ENCODE data around the gene HYLS1.
"Not testable (repeated sequence)": the region's sequence is repeated elsewhere in the genome, so short reads cannot be mapped to it uniquely, and the experiment has no call there.

Gene HYLS1

DNA sequence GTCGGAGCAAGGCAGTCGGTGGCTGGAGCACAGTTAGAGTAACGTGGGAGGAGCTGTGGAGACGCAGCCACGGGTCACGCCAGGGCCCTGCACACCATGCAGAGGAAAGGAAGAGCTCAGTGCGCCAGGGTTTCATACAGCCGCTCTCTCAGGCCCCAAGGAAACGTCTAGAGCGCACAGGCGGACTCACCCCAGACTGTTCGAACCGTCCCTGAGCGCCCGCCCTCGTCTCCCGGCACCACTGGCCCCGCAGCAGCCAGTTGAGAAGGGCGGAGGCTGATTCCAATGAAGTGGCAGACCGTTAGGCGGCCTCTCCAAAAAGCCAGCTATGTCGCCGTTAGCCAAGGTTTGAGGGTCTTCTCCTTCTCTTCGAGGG, 483 bp upstream of the HYLS1 start:
- H3K36me3 Mint-ChIP-seq = peaks cover 1 to 13% of the 10 kb centered on the region in 2 donors
- H3K4me3 Mint-ChIP-seq = peak overlapping the region; percentile 89 to 90
- ATAC-seq (replicated peaks) (peak; percentile 47 to 50), DNase-seq (no peak)
- peak overlapping the region; percentile 99 for H3K27ac Mint-ChIP-seq
- peaks cover 13 to 34% of the 10 kb centered on the region in 2 donors for H3K4me1 Mint-ChIP-seq
- H3K9me3 Mint-ChIP-seq = no peaks in the 10 kb centered on the region
- no peaks in the 10 kb centered on the region for H3K27me3 Mint-ChIP-seq

DNA sequence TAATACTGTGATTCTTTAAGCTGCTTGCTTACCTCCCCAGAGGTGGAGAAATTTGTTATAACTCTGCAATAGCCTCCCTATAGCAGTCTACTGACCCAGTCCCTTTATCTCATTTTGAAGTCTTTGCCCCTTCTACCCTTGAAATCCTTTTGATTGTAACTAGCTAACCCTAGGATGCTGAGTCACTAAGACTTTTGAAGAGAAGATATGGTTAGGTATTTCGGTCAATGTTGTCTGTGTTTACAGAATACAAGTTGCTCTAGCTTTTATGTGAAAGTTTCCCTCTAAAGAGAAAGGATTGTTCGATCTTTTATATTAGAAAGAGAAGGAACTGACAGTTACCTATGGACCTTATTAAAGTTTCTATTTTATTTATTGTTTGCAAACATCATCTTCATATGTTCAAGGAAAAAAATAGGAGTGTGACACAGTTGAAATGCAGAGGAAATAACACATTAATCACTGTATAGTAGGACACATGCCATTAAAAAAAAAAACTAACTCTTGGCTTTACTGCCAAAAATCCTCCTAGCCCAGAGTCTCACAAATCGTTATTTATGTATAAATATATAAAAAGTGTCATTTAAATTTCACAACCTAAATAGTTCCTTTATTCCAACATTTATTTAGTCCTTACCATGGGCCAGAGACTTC, 3.1 kb downstream of the HYLS1 start:
- peaks cover 15 to 36% of the 10 kb centered on the region in 2 donors for H3K36me3 Mint-ChIP-seq
- no peaks in the 10 kb centered on the region for H3K27me3 Mint-ChIP-seq
- H3K9me3 Mint-ChIP-seq = no peaks in the 10 kb centered on the region
- peaks cover 19 to 45% of the 10 kb centered on the region in 2 donors for H3K4me1 Mint-ChIP-seq
- ATAC-seq (replicated peaks) (no peak), DNase-seq (no peak)
- H3K27ac Mint-ChIP-seq = no peak overlapping the region
- H3K4me3 Mint-ChIP-seq = no peak overlapping the region

DNA sequence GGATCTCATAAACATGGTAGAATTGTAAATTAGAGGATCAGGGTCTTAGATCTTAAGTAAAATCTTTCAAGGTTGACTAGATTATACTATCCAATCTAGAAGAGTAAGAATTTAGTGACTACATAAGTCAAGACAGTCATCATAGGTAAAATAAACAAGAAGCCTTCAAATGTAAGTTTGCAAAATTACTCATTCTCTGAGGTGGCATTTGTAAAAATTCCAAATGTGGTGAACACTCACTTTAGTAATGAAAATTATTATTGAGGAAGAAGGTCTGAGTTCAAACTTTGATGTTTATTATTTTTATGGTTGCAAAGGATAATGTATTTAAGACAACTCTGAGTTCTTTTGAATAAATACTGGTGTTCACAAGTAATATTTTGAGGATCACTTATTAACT, 4.6 kb downstream of the HYLS1 start:
- Mint-ChIP-seq H3K4me3 (no peak overlapping the region), H3K27ac (no peak overlapping the region), H3K36me3 (peaks cover 19 to 42% of the 10 kb centered on the region in 2 donors), H3K27me3 (no peaks in the 10 kb centered on the region), H3K4me1 (peaks cover 18 to 37% of the 10 kb centered on the region in 2 donors), H3K9me3 (no peaks in the 10 kb centered on the region)
- DNase-seq (no peak), ATAC-seq (replicated peaks) (no peak)

DNA sequence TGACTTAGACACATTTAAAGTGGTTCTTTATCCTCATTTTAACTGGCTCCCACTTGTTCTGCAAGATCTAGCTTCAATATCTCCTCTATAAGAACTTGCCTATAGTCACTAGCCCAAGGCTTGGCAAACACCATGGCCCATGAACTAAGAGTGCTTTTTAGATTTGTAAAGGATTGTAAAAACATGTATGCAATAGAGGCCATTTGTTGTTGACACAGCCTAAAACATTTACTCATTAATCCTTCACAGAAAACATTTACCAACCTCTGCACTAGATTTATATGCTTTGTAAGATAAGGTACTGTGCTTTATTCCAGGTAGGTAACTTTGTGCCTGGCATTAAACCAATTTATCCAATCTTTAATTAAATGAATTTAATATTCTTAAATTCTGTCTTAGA, 5.5 kb downstream of the HYLS1 start:
- Mint-ChIP-seq H3K27me3 (no peaks in the 10 kb centered on the region), H3K4me1 (peaks cover 13 to 31% of the 10 kb centered on the region in 2 donors), H3K27ac (no peak overlapping the region)

DNA sequence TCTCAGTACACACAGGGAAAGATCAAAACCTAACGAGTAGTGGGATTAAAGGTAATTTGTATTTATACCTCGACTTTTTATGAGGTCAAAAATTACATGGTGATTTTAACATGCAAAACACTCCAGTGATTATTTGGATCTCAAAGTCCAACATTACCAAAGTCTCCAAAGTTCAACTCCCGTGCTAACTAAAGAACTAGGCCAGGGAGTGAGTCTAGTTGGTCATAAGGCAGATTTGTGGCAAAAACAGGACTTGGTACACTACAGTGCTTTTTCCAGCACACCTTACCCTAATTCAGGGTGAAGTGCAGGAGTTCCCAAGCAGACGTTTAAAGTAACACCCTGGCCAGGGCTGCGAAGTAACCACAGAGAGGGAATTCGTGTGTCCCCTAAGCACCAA, 14.4 kb downstream of the HYLS1 start:
- Mint-ChIP-seq H3K27ac (no peak overlapping the region), H3K36me3 (peaks cover 8 to 25% of the 10 kb centered on the region in 2 donors), H3K4me3 (peak overlapping the region; percentile 69 to 91)

More for the DNA sequence above, 5.5 kb downstream of the HYLS1 start:
- peaks cover 19 to 40% of the 10 kb centered on the region in 2 donors for H3K36me3 Mint-ChIP-seq
- no peak overlapping the region for H3K4me3 Mint-ChIP-seq
- no peak for ATAC-seq (replicated peaks)
- H3K9me3 Mint-ChIP-seq = no peaks in the 10 kb centered on the region
- no peak for DNase-seq

DNA sequence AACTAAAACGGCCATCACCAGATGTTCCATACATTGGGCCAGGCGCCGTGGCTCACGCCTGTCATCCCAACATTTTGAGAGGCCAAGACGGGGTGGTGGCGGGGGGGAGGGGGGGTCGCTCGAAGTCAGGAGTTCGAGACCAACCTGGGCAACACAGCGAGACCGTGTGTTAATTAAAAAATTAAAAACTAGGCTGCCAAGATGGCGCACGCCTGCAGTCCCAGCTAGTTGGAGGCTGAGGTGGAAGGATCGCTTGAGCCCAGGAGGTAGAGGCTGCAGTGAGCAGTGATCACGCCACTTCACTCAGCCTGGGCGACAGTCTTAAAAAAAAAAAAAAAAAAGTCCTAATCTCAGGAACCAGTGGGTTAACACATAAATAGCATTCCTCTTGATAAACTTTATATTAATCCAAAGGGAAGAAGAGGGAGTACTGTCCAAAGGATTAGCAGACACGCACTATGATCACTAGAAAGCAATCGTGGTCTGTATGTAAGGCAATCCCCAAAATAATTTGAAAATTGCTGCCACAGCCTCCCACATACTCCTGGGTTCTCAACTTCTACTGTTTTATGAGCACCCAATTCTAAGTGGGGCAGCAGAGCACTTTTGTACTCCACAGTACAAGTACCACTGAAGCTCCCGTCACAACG, 14.9 kb downstream of the HYLS1 start:
- DNase-seq (no peak), ATAC-seq (replicated peaks) (peak in 1 of 2 donors; percentile 20)
- Mint-ChIP-seq H3K9me3 (no peaks in the 10 kb centered on the region), H3K36me3 (peaks cover 8 to 25% of the 10 kb centered on the region in 2 donors), H3K27me3 (peaks cover 15 to 16% of the 10 kb centered on the region in 2 donors), H3K4me3 (peak overlapping the region; percentile 91 to 97), H3K4me1 (peaks cover 6 to 23% of the 10 kb centered on the region in 2 donors), H3K27ac (peak overlapping the region; percentile 94)

More for the DNA sequence above, 14.4 kb downstream of the HYLS1 start:
- Mint-ChIP-seq H3K4me1 (peaks cover 6 to 23% of the 10 kb centered on the region in 2 donors), H3K9me3 (no peaks in the 10 kb centered on the region), H3K27me3 (peaks cover 15 to 16% of the 10 kb centered on the region in 2 donors)
- DNase-seq = no peak
- ATAC-seq (replicated peaks) = no peak

DNA sequence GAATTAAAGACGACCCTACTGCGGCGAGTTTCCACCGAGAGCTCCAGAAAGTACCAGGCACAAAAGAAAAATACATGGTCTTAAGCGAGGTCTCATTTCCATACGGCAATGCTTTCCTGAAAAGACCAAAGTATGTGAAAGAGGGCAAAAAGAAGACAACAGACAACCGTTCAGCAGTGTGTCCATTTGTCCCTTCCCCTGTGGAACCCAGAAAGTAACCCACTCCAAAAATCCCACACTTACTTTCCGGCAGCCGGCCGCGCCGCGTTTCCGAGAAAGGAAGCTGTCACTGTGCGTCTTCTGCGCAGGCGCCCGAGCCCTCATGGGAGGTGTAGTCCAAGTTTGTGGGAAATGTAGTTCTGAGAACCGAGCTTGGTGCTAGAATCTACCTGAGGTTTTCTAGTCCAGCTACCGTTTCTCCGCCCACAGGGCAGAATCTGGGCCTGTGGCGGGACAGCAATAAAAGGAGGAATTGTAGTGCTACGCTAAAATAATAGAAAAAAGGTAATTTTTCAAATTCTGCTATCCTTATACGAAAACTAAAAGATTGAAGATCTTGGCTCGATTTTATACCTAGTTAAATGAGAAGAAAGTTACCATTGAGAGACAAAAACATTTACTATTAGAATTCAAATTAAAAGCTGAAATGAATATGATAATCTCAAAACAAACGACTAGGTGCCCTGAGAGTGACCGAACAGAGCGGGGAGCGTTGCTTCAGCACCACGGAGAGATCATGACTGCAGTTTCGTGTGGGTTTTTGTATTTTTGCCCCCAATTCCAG, 15.7 kb downstream of the HYLS1 start, which contains the start of gene PUS3:
Gene PUS3, minus strand, starts transcription at position 280 of the 784 bp plus-strand sequence. CDS start 6,922 bp downstream, outside the sequence.
- peak within 1 kb of the TSS; percentile 94 for H3K27ac Mint-ChIP-seq
- peaks cover 6 to 23% of the 10 kb centered on the region in 2 donors for H3K4me1 Mint-ChIP-seq
- peak; percentile 81 for DNase-seq
- H3K4me3 Mint-ChIP-seq = peak within 1 kb of the TSS; percentile 91 to 97
- peaks cover 8 to 21% of the 10 kb centered on the region in 2 donors for H3K36me3 Mint-ChIP-seq
- no peaks in the 10 kb centered on the region for H3K9me3 Mint-ChIP-seq
- peaks cover 15 to 16% of the 10 kb centered on the region in 2 donors for H3K27me3 Mint-ChIP-seq
- peak; percentile 94 to 97 for ATAC-seq (replicated peaks)

DNA sequence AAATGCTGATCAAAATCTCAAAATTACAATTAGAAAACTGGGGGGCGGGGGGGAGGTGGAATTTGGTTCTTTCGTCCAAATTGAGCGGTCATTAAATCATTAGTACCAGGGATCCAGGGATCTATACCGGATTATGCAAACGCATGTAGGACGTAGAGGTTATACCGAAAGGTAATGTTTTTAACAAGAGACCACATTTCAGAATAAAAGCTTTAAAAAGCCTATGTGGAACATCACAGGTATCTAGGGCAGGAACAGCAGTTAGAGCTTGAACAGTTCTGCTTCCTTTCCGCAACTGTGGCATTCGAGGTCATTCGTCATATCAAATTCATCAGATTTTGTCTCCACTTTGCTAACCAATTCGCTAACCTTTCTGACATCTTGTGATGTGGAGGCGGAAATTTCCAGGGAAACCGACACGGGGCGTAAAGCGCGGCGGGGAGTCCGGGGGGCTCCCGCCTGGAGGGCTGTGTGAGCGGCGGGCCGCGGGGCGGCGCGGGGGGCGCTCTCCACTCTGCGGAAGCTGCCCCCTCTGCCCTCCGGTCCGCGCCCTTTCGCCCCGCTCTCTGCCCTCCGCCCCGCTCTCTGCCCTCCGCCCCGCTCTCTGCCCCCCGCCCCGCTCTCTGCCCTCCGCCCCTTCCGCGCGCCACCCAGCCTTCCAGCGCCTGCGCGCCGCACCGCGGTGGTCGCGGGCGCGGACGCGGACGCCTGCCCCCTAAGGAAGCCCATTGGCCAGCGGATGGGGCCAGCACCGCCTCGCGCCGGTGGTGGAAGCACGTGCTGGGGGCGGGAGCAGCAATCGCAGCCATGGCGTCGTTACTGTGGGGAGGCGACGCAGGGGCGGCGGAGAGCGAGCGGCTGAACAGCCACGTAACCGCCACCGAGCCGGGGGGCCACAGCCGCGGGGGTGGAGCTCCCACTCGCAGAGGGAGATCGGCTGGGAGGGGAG, 16.5 kb downstream of the HYLS1 start, which contains the start of gene DDX25:
Gene DDX25, plus strand, starts transcription at position 798 of the 949 bp plus-strand sequence. Its CDS starts 10 bp downstream, at position 808.
- Mint-ChIP-seq H3K36me3 (peaks cover 8 to 21% of the 10 kb centered on the region in 2 donors), H3K4me3 (peak within 1 kb of the TSS; percentile 91 to 97), H3K9me3 (no peaks in the 10 kb centered on the region), H3K4me1 (peaks cover 6 to 23% of the 10 kb centered on the region in 2 donors), H3K27ac (peak within 1 kb of the TSS; percentile 94), H3K27me3 (peaks cover 16 to 20% of the 10 kb centered on the region in 2 donors)
- peak in 1 of 2 donors; percentile 15 for ATAC-seq (replicated peaks)
- DNase-seq = no peak

DNA sequence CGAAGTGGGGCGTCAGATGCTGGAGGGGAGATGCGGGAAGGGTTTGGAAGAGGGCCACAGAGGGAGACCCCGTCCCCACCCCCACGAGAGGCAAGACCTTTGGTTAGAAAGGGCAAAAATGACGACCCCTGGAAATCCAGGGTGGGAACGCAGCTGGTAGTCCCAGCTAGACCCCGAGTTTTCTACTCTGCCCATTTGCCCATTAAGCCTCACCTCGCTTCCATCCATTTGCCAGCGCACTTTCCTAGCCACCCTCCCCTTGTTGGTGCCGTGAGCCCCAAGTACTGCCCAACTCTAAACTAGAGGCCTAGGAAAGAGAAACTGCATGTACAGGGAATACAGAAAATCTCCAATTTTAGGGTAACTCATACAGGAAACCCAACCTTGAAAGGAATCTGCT, 17.2 kb downstream of the HYLS1 start:
- ATAC-seq (replicated peaks) (no peak), DNase-seq (no peak)
- Mint-ChIP-seq H3K4me3 (peak overlapping the region; percentile 72 to 91), H3K4me1 (peaks cover 4 to 18% of the 10 kb centered on the region in 2 donors), H3K27ac (no peak overlapping the region), H3K9me3 (no peaks in the 10 kb centered on the region), H3K27me3 (peaks cover 16 to 22% of the 10 kb centered on the region in 2 donors), H3K36me3 (peaks cover 2 to 14% of the 10 kb centered on the region in 2 donors)

DNA sequence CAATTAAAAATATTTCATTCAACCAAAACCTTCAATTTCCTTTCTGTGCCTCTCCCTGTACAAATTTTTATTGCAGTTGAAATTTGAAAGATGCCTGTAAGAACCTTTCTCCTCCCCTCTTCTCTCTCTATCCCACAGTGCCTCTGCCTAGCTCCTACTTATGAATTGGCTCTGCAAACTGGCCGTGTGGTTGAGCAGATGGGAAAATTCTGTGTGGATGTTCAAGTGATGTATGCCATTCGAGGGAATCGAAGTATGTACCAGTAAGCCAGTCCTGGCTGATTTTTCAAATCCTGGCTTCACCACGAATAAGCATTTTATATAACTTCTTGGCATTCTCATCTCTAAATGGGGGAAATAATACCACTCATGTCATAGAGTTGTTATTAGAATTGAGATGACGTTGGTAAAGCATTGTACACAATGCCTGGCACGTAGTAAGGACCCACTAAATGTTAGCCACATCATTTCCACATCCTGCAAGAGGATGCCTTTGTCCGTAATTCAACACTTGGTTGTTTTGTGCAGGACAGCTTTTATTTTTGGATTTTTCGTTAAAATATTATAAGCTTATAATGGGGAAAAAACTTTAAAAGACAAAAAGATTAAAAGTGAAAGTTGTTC, 22.9 kb downstream of the HYLS1 start:
- Mint-ChIP-seq H3K27me3 (peaks cover 29 to 39% of the 10 kb centered on the region in 2 donors), H3K9me3 (no peaks in the 10 kb centered on the region), H3K4me1 (no peaks in the 10 kb centered on the region), H3K36me3 (no peaks in the 10 kb centered on the region), H3K4me3 (no peak overlapping the region), H3K27ac (no peak overlapping the region)
- DNase-seq (no peak), ATAC-seq (replicated peaks) (no peak)

DNA sequence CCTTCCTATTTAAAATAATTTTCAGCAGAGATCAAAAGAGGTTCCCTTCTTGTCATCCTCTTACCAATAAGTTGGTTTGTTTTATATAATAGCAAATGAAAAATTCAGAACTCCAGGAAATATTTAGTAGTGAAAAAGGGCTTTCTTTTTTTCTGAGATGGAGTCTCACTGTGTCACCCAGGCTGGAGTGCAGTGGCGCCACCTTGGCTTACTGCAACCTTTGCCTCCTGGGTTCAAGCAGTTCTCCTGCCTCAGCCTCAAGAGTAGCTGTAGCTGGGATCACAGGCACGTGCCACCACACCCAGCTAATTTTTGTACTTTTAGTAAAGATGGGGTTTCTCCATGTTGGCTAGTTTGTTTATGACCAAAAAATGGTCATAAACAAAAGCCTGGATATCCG, 27.1 kb downstream of the HYLS1 start:
- not testable (repeated sequence) for ATAC-seq (replicated peaks); H3K36me3 Mint-ChIP-seq; H3K4me1 Mint-ChIP-seq; H3K27ac Mint-ChIP-seq; H3K4me3 Mint-ChIP-seq; H3K9me3 Mint-ChIP-seq; DNase-seq
- H3K27me3 Mint-ChIP-seq = peaks cover 42 to 44% of the 10 kb centered on the region in 2 donors

DNA sequence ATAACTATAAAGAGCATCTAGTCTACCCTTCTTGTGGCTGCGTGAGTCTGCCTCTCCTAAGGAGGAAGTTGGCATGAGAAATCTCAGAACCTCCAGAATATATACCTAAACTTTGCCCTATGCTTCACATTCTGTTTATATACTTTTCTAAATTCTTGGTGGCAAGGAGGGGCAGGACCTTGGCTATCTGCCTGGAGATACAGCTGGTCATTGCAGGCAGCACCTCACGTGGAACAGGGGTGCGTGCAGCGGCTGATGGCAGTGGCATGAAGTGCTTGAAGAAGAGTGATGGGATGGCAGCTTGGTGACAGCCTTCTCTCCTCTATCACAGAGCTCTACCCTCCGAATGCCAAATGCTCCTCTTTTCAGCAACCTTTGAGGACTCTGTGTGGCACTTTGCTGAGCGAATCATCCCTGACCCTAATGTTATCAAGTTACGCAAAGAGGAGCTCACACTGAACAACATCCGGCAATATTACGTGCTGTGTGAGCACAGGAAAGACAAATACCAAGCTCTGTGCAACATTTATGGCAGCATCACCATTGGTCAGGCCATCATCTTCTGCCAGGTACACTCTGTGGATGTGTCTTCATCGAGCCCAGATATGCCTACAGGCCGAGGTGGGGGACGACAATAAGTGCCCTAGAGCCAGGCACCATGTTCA, 29.3 kb downstream of the HYLS1 start:
- Mint-ChIP-seq H3K27ac (no peak overlapping the region), H3K9me3 (no peaks in the 10 kb centered on the region), H3K4me1 (no peaks in the 10 kb centered on the region), H3K36me3 (no peaks in the 10 kb centered on the region), H3K27me3 (peaks cover 39 to 41% of the 10 kb centered on the region in 2 donors), H3K4me3 (no peak overlapping the region)
- DNase-seq (no peak), ATAC-seq (replicated peaks) (no peak)
